ENCODE results near the gene PRKCZ. TPM values are rescaled to one million over a fixed set of nuclear protein-coding genes. Genes with fewer than 3 reads are reported as not detected.
A peak's percentile ranks its signal among the peaks of the same experiment; 100 is the strongest.

PRKCZ gene
- total and polyA plus RNA-seq, 9 of the 15 experiments (the other 6 are each of a cell fraction or from before 2014, with no cell fraction given), result 0.07 to 3.1 (median 1.3) TPM

- Histone ChIP-seq H4K20me1 (replicated peaks; ENCODE audit: control insufficient read depth, insufficient read depth, low read length) (peaks cover 45% of the 10 kb centered on the region), H3K9ac (ENCODE audit: insufficient read depth in 1 of 2, low read depth in 2 of 2, low read length in 2 of 2) (peak within 1 kb of the TSS; percentile 98 to 100), H3K27ac (ENCODE audit: extremely low read depth, low read depth, low read length) (peak within 1 kb of the TSS; percentile 99), H3K4me3 (peak within 1 kb of the TSS; percentile 70), H3K27me3 (ENCODE audit: control insufficient read depth in 2 of 2, insufficient read depth in 2 of 2, low read length in 2 of 2) (no peaks in the 10 kb centered on the region), H3K4me2 (ENCODE audit: insufficient read depth, low read length) (peak within 1 kb of the TSS; percentile 96), H3K9me3 (replicated peaks; ENCODE audit: control insufficient read depth, insufficient read depth, low read depth, low read length) (no peaks in the 10 kb centered on the region), H3K9me1 (ENCODE audit: control insufficient read depth, insufficient read depth, low read length) (peaks cover 22% of the 10 kb centered on the region), H3K4me1 (replicated peaks in 1 of 2; ENCODE audit: control insufficient read depth in 2 of 2, insufficient read depth in 2 of 2, low read length in 2 of 2) (peaks cover 25 to 65% of the 10 kb centered on the region in 2 experiments), H3K36me3 (ENCODE audit: control insufficient read depth, insufficient read depth, low read length) (peaks cover 12% of the 10 kb centered on the region; the same call in 2 of the 3 replicates), H2AFZ (ENCODE audit: low read depth, low read length) (peak within 1 kb of the TSS; percentile 96), H3K79me2 (ENCODE audit: control insufficient read depth, insufficient read depth, low read length) (peaks cover 50% of the 10 kb centered on the region)
- POLR2A ChIA-PET, result interaction anchor here (1.0 to 1.9 kb wide), 6 partner anchors 12 to 33 kb away, joined by 3 to 12 read pairs (median 4); partner anchors contain the start of gene FAAP20
- in situ Hi-C loops (cut with MboI), result no loop called here
- CTCF ChIA-PET (ENCODE audit: low intra/inter-chr PET ratio), result interaction anchor here (0.6 kb wide), 1 partner anchor 47 kb away, joined by 4 read pairs; no protein-coding TSS in a partner anchor
- no TSS peak for BruUV-seq (replicated peaks)
- TF ChIP-seq RBM22 (IDR thresholded peaks at IDR 0.05; ENCODE audit: low read depth, low read length, poor library complexity, severe bottlenecking) (no peak), CHCHD3 (CRISPR knock-in tag; IDR thresholded peaks at IDR 0.05) (no peak), EZH2 (IDR thresholded peaks at IDR 0.05; ENCODE audit: borderline replicate concordance, low read depth, low read length) (no peak), BCOR (IDR thresholded peaks at IDR 0.05) (no peak), ZNF696 (CRISPR knock-in tag; conservative IDR thresholded peaks at IDR 0.05) (no peak), ZNF780A (CRISPR knock-in tag; IDR thresholded peaks at IDR 0.05) (no peak), FOXJ3 (CRISPR knock-in tag; IDR thresholded peaks at IDR 0.05) (no peak), ATF1 (CRISPR knock-in tag; IDR thresholded peaks at IDR 0.05) (no peak), ATF1 (tag; IDR thresholded peaks at IDR 0.05) (no peak), ZNF76 (CRISPR knock-in tag; IDR thresholded peaks at IDR 0.05; ENCODE audit: borderline replicate concordance) (no peak), HEY1 (CRISPR knock-in tag; IDR thresholded peaks at IDR 0.05; ENCODE audit: borderline replicate concordance) (no peak), FOSL1 (tag; conservative IDR thresholded peaks at IDR 0.05) (no peak), MNT (conservative IDR thresholded peaks at IDR 0.05) (no peak), ZNF316 (IDR thresholded peaks at IDR 0.05) (no peak), ZBTB49 (CRISPR knock-in tag; IDR thresholded peaks at IDR 0.05; ENCODE audit: borderline replicate concordance) (no peak), ZNF24 (IDR thresholded peaks at IDR 0.05) (no peak), SNIP1 (IDR thresholded peaks at IDR 0.05; ENCODE audit: low read depth) (no peak), ZBTB7A (IDR thresholded peaks at IDR 0.05; ENCODE audit: borderline replicate concordance, control insufficient read depth, low read depth, low read length) (peak; percentile 43; the same call in 1 of the 2 replicates)
- TF ChIP-seq, protein P1, sequence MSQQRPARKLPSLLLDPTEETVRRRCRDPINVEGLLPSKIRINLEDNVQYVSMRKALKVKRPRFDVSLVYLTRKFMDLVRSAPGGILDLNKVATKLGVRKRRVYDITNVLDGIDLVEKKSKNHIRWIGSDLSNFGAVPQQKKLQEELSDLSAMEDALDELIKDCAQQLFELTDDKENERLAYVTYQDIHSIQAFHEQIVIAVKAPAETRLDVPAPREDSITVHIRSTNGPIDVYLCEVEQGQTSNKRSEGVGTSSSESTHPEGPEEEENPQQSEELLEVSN (IDR thresholded peaks at IDR 0.05; ENCODE audit: borderline replicate concordance in 1 of 2, extremely low read depth in 1 of 2, insufficient read depth in 1 of 2, insufficient read length in 1 of 2, low read depth in 1 of 2, low read length in 1 of 2, poor library complexity in 1 of 2, severe bottlenecking in 1 of 2), result peak in 1 of 2 experiments; percentile 55
- DNase-seq (ENCODE audit: extremely low read depth in 1 of 4, low spot score in 3 of 4) (peak in 2 of 4 experiments; percentile 81 to 85), FAIRE-seq (no peak), ATAC-seq (no peak)
- intact Hi-C loops (cut with micrococcal nuclease), result loop anchor here (10.0 kb wide), 1 partner anchor 923 kb away; the partner anchor contains the start of genes ACAP3 and PUSL1
- no CpG with 5 or more reads among the region's 100 CpGs for WGBS (ENCODE audit: insufficient coverage, low coverage, missing lambda C conversion rate)
These were observed 178.0 kb downstream of the PRKCZ start, which contains the start of gene SKI for GRCh38 chr1:2228157-2228594. SKI (plus strand) TSS chr1:2228319; CDS start chr1:2228767, 448 bp downstream.
